HepG2 (cell line): ENCODE measurements around the gene LRRC51. TPM values are rescaled to one million over a fixed set of nuclear protein-coding genes. Genes with fewer than 3 reads are reported as not detected.
A peak's percentile ranks its signal among the peaks of the same experiment; 100 is the strongest.

Source experiments
- CSRNP1 ChIP-seq: sonication (generic); formaldehyde crosslinking; IDR thresholded peaks from 2 replicates; pipeline ENCODE4 v1.8.1; 2023; ENCODE audit warnings: mild to moderate bottlenecking, missing genetic modification reagents
- ELF3 ChIP-seq: IDR thresholded peaks from 2 replicates; pipeline ENCODE4 v1.6.1; 2016; ENCODE audit warnings: missing genetic modification reagents, missing compliant biosample characterization
- GZF1 ChIP-seq: sonication (generic); formaldehyde crosslinking; IDR thresholded peaks from 2 replicates; pipeline ENCODE4 v1.5.1; 2020; ENCODE audit warnings: mild to moderate bottlenecking, missing genetic modification reagents
- HDAC6 ChIP-seq: fragments of 200-600 bp; sonication (generic); IDR thresholded peaks from 2 replicates; pipeline ENCODE4 v1.7.0; 2017; ENCODE audit warnings: mild to moderate bottlenecking, antibody characterized with exemption, low read length, low read depth
- MED8 ChIP-seq: sonication (generic); formaldehyde crosslinking; IDR thresholded peaks from 2 replicates; pipeline ENCODE4 v1.8.1; 2023; ENCODE audit warnings: mild to moderate bottlenecking, missing genetic modification reagents; ENCODE audit not compliant: insufficient replicate concordance
- NFKBIZ ChIP-seq: IDR thresholded peaks from 2 replicates; pipeline ENCODE4 v1.6.1; 2018; ENCODE audit warnings: missing genetic modification reagents, missing compliant biosample characterization
- PHF20 ChIP-seq: sonication (generic); formaldehyde crosslinking; IDR thresholded peaks from 2 replicates; pipeline ENCODE4 v1.5.0; 2020; ENCODE audit warnings: mild to moderate bottlenecking, missing genetic modification reagents
- PREB ChIP-seq: sonication (generic); formaldehyde crosslinking; IDR thresholded peaks from 2 replicates; pipeline ENCODE4 v1.4.0; 2020; ENCODE audit warnings: missing genetic modification reagents
- ZNF101 ChIP-seq: sonication (generic); formaldehyde crosslinking; IDR thresholded peaks from 2 replicates; pipeline ENCODE4 v1.4.0; 2020; ENCODE audit warnings: mild to moderate bottlenecking, low read depth, missing genetic modification reagents, borderline replicate concordance
- ZNF576 ChIP-seq: sonication (generic); formaldehyde crosslinking; IDR thresholded peaks from 2 replicates; pipeline ENCODE4 v1.4.0; 2020; ENCODE audit warnings: mild to moderate bottlenecking, missing genetic modification reagents
- ZNF646 ChIP-seq: sonication (generic); formaldehyde crosslinking; IDR thresholded peaks from 2 replicates; pipeline ENCODE4 v1.9.0; 2021; ENCODE audit warnings: mild to moderate bottlenecking, missing genetic modification reagents
- ZNF710 ChIP-seq: sonication (generic); formaldehyde crosslinking; IDR thresholded peaks from 2 replicates; pipeline ENCODE4 v1.5.0; 2020; ENCODE audit warnings: mild to moderate bottlenecking, missing genetic modification reagents, borderline replicate concordance
- polyA plus RNA-seq, 8 experiments: library from polyadenylated mRNA; depleted of rRNA in 3 of 8; stranded (reverse) in 7 of 8; unstranded in 1 of 8; fragments of >200 nt; fragmentation: Illumina TruSeq in 4 of 8; extraction: Trizol in 4 of 8; gene quantifications; 2 replicates each; pipeline versions ENCODE4 v1.2.1 to v1.2.3, GENCODE V29; 2011 to 2016; ENCODE audit warnings: low read depth in 4 of 8, missing spikeins in 1 of 8, mixed read lengths in 1 of 8; ENCODE audit not compliant: insufficient read depth in 1 of 8
- total RNA-seq, 5 experiments: library from RNA; depleted of rRNA; stranded (reverse); fragments of >200 nt; fragmentation: Illumina TruSeq; extraction: Trizol; gene quantifications; 2 replicates each; pipeline ENCODE4 v1.2.3, GENCODE V29; 2016; ENCODE audit warnings: low read depth in 1 of 5
- TF ChIP-seq, protein P1 (sequence below): sonication (generic); formaldehyde crosslinking; IDR thresholded peaks from 2 replicates; pipeline ENCODE4 v1.5.1; 2020; ENCODE audit warnings: mild to moderate bottlenecking, missing genetic modification reagents, moderate library complexity

The LRRC51 gene
- total and polyA plus RNA-seq, 2 of the 13 experiments (the other 11 are each of a cell fraction or from before 2014, with no cell fraction given): 5.3 to 6.0 TPM

DNA sequence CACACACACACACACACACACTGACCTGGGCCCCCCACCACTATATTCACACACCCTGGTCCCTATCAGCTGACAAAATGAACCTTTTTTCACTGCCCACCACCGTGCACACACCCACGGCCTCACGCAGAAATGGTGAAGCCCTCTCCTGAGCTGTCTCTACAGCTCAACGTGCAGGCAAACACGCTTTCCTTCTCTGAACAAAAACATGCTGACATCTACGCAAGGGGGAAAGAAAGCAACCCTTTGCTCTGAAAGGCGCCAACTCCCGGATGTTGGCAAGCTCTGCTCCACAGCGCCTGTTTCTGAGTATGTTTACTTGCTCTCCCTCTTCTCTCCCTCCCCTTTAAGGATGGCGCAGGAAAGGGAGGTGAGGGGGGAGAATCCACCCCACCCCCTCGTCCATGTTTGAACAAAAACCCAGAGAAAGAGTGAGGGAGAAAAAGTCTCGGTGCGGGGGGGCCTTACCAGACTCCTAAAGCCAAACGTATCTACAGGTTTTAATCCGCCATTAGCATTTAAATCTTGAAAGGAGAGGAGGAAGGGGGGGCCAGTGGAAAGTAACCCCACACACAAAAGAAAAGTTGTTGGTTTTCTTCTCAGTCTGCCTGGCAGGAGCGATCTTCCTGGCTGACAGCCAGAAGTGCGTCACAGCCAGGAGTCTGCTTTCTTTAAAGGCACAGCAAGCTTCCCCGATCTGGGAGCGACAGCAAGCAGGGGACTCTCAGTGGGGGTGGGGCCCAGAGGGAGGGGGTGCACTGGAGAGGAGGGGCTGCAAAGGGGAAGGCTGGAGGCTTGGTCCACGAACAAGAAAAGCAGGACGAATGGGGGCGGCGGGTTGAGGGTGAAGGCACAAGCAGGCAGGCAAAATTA lies 39.9 kb upstream of the LRRC51 start (continued):
- TF ChIP-seq MED8 (CRISPR knock-in tag): no peak
- TF ChIP-seq ZNF101 (CRISPR knock-in tag): no peak
- TF ChIP-seq ELF3 (CRISPR knock-in tag): peak; percentile 89
- no peak for TF ChIP-seq CSRNP1
- TF ChIP-seq, protein P1, sequence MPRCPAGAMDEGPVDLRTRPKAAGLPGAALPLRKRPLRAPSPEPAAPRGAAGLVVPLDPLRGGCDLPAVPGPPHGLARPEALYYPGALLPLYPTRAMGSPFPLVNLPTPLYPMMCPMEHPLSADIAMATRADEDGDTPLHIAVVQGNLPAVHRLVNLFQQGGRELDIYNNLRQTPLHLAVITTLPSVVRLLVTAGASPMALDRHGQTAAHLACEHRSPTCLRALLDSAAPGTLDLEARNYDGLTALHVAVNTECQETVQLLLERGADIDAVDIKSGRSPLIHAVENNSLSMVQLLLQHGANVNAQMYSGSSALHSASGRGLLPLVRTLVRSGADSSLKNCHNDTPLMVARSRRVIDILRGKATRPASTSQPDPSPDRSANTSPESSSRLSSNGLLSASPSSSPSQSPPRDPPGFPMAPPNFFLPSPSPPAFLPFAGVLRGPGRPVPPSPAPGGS: no peak
- no peak for TF ChIP-seq HDAC6
- TF ChIP-seq GZF1: no peak
- TF ChIP-seq ZNF646 (CRISPR knock-in tag): peak; percentile 68; the same call in 1 of the 2 replicates
- no peak for TF ChIP-seq NFKBIZ (CRISPR knock-in tag)
- no peak; the same call in none of the 2 replicates for TF ChIP-seq ZNF710 (CRISPR knock-in tag)
- no peak for TF ChIP-seq ZNF576 (CRISPR knock-in tag)
- peak; percentile 4; the same call in 1 of the 2 replicates for TF ChIP-seq PHF20 (CRISPR knock-in tag)
- TF ChIP-seq PREB: no peak
